Measurements from ENCODE around the gene LSAMP. TPM values are rescaled to one million over a fixed set of nuclear protein-coding genes. Genes with fewer than 3 reads are reported as not detected.

The LSAMP gene
- total RNA-seq, 1 donor from 2014 or later: 30.1 TPM

GRCh38 chr3:115990669-115991068 is 454.6 kb downstream of the LSAMP start:
- Mint-ChIP-seq H3K4me3 (no peak overlapping the region), H3K27ac (peak overlapping the region; percentile 62), H3K36me3 (no peaks in the 10 kb centered on the region), H3K9me3 (no peaks in the 10 kb centered on the region), H3K27me3 (ENCODE audit: low read depth) (peaks cover 13% of the 10 kb centered on the region), H3K4me1 (peaks cover 23% of the 10 kb centered on the region)
- no peak for TF ChIP-seq CTCF (IDR thresholded peaks at IDR 0.05; ENCODE audit: unreplicated experiment)
- DNase-seq (ENCODE audit: low spot score in 2 of 2, unreplicated experiment in 2 of 2): no peak

DNA sequence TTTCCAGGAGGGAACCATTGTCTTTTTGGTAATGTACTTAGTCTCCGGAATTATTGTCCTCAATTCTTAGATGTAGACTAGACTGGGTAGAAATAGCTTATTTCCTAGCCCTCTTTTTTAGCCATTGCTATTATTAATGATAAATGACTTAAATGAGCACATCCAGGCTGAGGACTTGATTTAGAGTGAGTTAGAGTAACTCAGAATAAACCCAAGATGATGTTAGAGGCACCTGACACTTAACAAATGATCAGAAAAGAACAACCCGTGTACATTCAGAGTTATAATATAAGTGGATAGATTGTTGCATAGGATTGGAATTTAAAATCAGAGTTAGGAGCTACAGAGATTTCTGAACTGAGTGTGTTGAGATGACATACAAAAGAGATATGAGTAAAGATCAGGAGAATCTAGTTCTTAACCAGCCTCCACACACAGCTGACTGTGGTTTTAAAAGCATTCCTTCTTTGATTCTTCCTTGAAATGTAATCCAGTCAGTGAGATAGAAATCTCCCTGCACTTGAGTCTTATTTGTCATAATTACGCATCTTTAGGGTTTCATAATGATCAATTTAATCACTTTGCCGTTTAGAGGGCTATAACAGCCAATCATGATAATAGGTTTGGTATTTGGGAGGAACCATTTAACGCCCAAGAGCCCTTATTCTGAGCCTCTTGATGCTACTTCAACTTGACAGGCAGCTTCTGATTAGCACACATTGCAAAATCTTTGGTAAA is 455.4 kb downstream of the LSAMP start:
- TF ChIP-seq CTCF (IDR thresholded peaks at IDR 0.05; ENCODE audit: unreplicated experiment): no peak
- peaks cover 23% of the 10 kb centered on the region for H3K4me1 Mint-ChIP-seq
- H3K4me3 Mint-ChIP-seq: no peak overlapping the region
- H3K27ac Mint-ChIP-seq: peak overlapping the region; percentile 18
- no peak for DNase-seq (ENCODE audit: low spot score in 2 of 2, unreplicated experiment in 2 of 2)
- no peaks in the 10 kb centered on the region for H3K9me3 Mint-ChIP-seq
- no peaks in the 10 kb centered on the region for H3K36me3 Mint-ChIP-seq
- peaks cover 10% of the 10 kb centered on the region for H3K27me3 Mint-ChIP-seq (ENCODE audit: low read depth)

DNA sequence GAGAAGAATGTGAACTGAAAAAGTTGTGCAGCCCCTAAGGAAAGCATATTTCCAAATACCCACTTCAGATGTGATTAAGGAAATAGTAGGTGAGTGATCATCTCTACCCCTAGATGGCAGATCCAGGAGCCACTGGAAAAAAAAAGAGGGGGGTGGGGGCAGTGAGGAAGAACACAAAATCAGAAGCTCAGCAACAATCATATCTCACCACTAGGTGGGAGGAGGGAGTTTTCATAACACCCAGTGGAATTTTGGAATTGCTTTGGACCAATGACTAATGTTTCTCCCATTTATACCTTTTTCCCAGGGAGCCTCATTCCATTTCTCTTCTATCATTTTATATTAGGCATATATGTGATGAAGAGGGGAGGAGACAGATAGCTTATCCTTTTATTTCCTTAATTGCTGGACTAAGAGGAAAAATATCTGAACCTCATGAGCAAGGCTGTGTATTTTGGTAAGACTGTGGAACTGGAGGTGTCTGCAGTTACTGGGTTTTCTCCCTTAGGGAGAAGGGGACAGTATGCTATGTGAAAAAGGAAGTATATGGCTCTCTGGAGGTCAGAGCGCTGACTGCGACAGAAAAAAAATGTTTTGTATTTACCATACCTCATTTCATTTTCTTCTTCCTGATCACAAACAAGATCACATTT is 458.6 kb downstream of the LSAMP start:
- TF ChIP-seq CTCF (IDR thresholded peaks at IDR 0.05; ENCODE audit: unreplicated experiment): peak; percentile 59
- Mint-ChIP-seq H3K9me3 (no peaks in the 10 kb centered on the region), H3K4me1 (peaks cover 23% of the 10 kb centered on the region), H3K36me3 (no peaks in the 10 kb centered on the region), H3K27ac (no peak overlapping the region), H3K27me3 (ENCODE audit: low read depth) (peaks cover 2% of the 10 kb centered on the region), H3K4me3 (no peak overlapping the region)
- DNase-seq (ENCODE audit: low spot score in 2 of 2, unreplicated experiment in 2 of 2): no peak

DNA sequence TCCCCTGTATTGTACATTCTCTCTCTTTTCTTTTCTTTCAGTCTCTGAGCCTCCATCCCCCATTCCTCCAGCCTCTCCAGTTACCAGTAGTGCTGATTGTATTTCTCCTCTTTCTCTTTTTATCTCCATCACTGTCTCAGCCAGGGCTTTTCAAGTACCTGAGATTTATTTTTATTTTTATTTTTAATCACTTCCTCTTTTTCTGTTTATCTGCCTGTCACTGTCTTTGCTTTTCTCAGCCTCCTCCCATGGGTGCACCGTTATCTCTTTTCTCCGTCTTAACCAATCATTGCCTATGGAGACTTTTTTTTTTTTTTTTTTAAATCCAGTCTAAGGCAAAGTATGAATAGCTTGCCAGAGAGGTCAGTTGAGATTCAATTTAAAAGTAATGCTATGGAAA is 462.7 kb downstream of the LSAMP start:
- Mint-ChIP-seq H3K9me3 (peaks cover 3% of the 10 kb centered on the region), H3K27me3 (ENCODE audit: low read depth) (peaks cover 6% of the 10 kb centered on the region), H3K4me3 (no peak overlapping the region), H3K4me1 (no peaks in the 10 kb centered on the region), H3K27ac (no peak overlapping the region), H3K36me3 (no peaks in the 10 kb centered on the region)
- DNase-seq (ENCODE audit: low spot score in 2 of 2, unreplicated experiment in 2 of 2): no peak
- TF ChIP-seq CTCF (IDR thresholded peaks at IDR 0.05; ENCODE audit: unreplicated experiment): no peak

DNA sequence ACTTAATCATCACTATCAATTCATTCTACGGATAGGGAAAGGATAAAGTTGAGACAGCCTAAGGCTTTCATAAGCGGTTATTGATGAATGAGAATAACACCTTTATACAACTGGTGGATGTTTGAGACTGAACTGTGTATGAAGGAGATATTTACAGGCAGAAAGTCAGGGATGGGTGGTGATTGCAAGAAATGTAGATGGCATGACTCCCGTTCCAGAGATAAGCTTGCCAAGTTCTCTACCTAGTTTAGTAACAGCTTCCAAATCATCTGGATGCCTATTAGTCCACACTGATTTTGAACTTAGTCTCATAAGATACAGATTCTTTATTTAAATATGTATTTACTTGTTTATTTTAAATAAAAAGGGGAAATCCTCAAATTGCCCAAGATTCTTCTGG is 463.2 kb downstream of the LSAMP start:
- peaks cover 6% of the 10 kb centered on the region for H3K27me3 Mint-ChIP-seq (ENCODE audit: low read depth)
- H3K4me3 Mint-ChIP-seq: no peak overlapping the region
- no peak for DNase-seq (ENCODE audit: low spot score in 2 of 2, unreplicated experiment in 2 of 2)
- TF ChIP-seq CTCF (IDR thresholded peaks at IDR 0.05; ENCODE audit: unreplicated experiment): no peak
- H3K9me3 Mint-ChIP-seq: peaks cover 3% of the 10 kb centered on the region
- no peaks in the 10 kb centered on the region for H3K4me1 Mint-ChIP-seq
- H3K27ac Mint-ChIP-seq: no peak overlapping the region
- H3K36me3 Mint-ChIP-seq: no peaks in the 10 kb centered on the region
